A549 (cell line): ENCODE data around the gene TRIM24. TPM values are rescaled to one million over a fixed set of nuclear protein-coding genes. Genes with fewer than 3 reads are reported as not detected.

ENCODE experiments used
- ATAC-seq, 2 experiments: fragments of 200-7000 bp in 1 of 2; fragments of >200 bp in 1 of 2; cut with Nextera tagmentation in 1 of 2; cut with Tn5 transposase in 1 of 2; 3 replicates each; pipeline versions ENCODE4 v1.8.0 to v1.9.1; 2018 to 2020; ENCODE audit warnings: mild to moderate bottlenecking in 1 of 2, moderate library complexity in 1 of 2
- CTCF ChIA-PET: fragments of 300-600 bp; sonication (Branson Sonifier 250); formaldehyde crosslinking; extraction: SDS; loops from one replicate; lab custom pipeline; 2021; ENCODE audit warnings: antibody characterized with exemption, inconsistent platforms; lab: Yijun Ruan, JAX
- POLR2A ChIA-PET: fragments of 350-600 bp; formaldehyde crosslinking; extraction: SDS; loops from one replicate; lab custom pipeline; 2021; ENCODE audit warnings: antibody characterized with exemption, inconsistent platforms; lab: Yijun Ruan, JAX
- DNase-seq, 2 experiments: peaks; one replicate each; pipeline versions ENCODE4 v3.0.0 to v3.0.0-alpha.2; 2011 to 2016; ENCODE audit warnings: low read depth in 1 of 2, low spot score in 1 of 2
- FAIRE-seq: peaks from 2 replicates; lab custom pipeline; 2011; peaks lifted over from hg19 to GRCh38; lab: Jason Lieb, UNC
- H3K27ac ChIP-seq, 2 experiments: fragments of >200 bp; sonication (Bioruptor Twin); formaldehyde crosslinking; 3 replicates each; pipeline ENCODE4 v1.5.1; 2016 to 2017
- H3K4me1 ChIP-seq: fragments of >200 bp; sonication (Bioruptor Twin); formaldehyde crosslinking; 3 replicates; pipeline ENCODE4 v1.6.1; 2016
- H3K4me2 ChIP-seq: fragments of >200 bp; sonication (Bioruptor Twin); formaldehyde crosslinking; 3 replicates; pipeline ENCODE4 v1.6.1; 2016
- H3K4me3 ChIP-seq: fragments of >200 bp; sonication (Bioruptor Twin); formaldehyde crosslinking; 3 replicates; pipeline ENCODE4 v1.5.1; 2016
- H3K9me3 ChIP-seq: fragments of >200 bp; sonication (Bioruptor Twin); formaldehyde crosslinking; 3 replicates; pipeline ENCODE4 v1.6.1; 2016
- ATOH8 ChIP-seq: fragments of 250-450 bp; sonication (Bioruptor Pico); IDR thresholded peaks from 2 replicates; pipeline ENCODE4 v1.5.0; 2020; ENCODE audit warnings: low read depth, mild to moderate bottlenecking, moderate library complexity
- CHD2 ChIP-seq: fragments of 150-350 bp; IDR thresholded peaks from 2 replicates; pipeline ENCODE4 v1.6.1; 2014; ENCODE audit warnings: low read length; ENCODE audit not compliant: partially characterized antibody
- CHD4 ChIP-seq: fragments of 200-600 bp; sonication (generic); IDR thresholded peaks from 2 replicates; pipeline ENCODE4 v1.6.1; 2016; ENCODE audit warnings: antibody characterized with exemption, mild to moderate bottlenecking, borderline replicate concordance
- EHF ChIP-seq: fragments of 250-450 bp; sonication (Bioruptor Pico); IDR thresholded peaks from 2 replicates; pipeline ENCODE4 v1.5.0; 2020; ENCODE audit warnings: mild to moderate bottlenecking
- EHMT2 ChIP-seq: fragments of 200-600 bp; sonication (generic); IDR thresholded peaks from 2 replicates; pipeline ENCODE4 v1.6.1; 2016; ENCODE audit warnings: antibody characterized with exemption, low read depth, mild to moderate bottlenecking, moderate library complexity
- FOSB ChIP-seq: fragments of 250-450 bp; sonication (Bioruptor Pico); IDR thresholded peaks from 2 replicates; pipeline ENCODE4 v1.5.0; 2020; ENCODE audit warnings: mild to moderate bottlenecking, moderate library complexity
- FOXS1 ChIP-seq: fragments of 250-450 bp; sonication (Bioruptor Pico); IDR thresholded peaks from 2 replicates; pipeline ENCODE4 v1.5.0; 2020; ENCODE audit warnings: mild to moderate bottlenecking, moderate library complexity
- HEYL ChIP-seq: fragments of 250-450 bp; sonication (Bioruptor Pico); IDR thresholded peaks from 2 replicates; pipeline ENCODE4 v1.8.0; 2021; ENCODE audit warnings: mild to moderate bottlenecking, moderate library complexity
- HOXA7 ChIP-seq: fragments of 250-450 bp; sonication (Bioruptor Pico); IDR thresholded peaks from 2 replicates; pipeline ENCODE4 v1.5.0; 2020; ENCODE audit warnings: mild to moderate bottlenecking, moderate library complexity
- HOXB13 ChIP-seq: fragments of 250-450 bp; sonication (Bioruptor Pico); IDR thresholded peaks from 2 replicates; pipeline ENCODE4 v1.5.0; 2020; ENCODE audit warnings: low read depth, mild to moderate bottlenecking, moderate library complexity
- HOXB5 ChIP-seq: fragments of 250-450 bp; sonication (Bioruptor Pico); IDR thresholded peaks from 2 replicates; pipeline ENCODE4 v1.5.0; 2020; ENCODE audit warnings: mild to moderate bottlenecking, moderate library complexity
- JUNB ChIP-seq: fragments of >200 bp; sonication (Bioruptor Twin); formaldehyde crosslinking; IDR thresholded peaks from 2 replicates; pipeline ENCODE4 v1.6.1; 2016
- KDM5A ChIP-seq: fragments of 200-600 bp; sonication (generic); IDR thresholded peaks from 2 replicates; pipeline ENCODE4 v1.6.1; 2016; ENCODE audit warnings: antibody characterized with exemption, mild to moderate bottlenecking
- MAFK ChIP-seq: fragments of 450-650 bp; IDR thresholded peaks from 2 replicates; pipeline ENCODE4 v1.6.1; 2014; ENCODE audit not compliant: partially characterized antibody
- MAX ChIP-seq: IDR thresholded peaks from 2 replicates; pipeline ENCODE4 v1.6.1; 2012
- MAZ ChIP-seq: fragments of 150-350 bp; IDR thresholded peaks from 2 replicates; pipeline ENCODE4 v1.6.1; 2014; ENCODE audit warnings: antibody characterized with exemption, low read depth, low read length, borderline replicate concordance
- MYC ChIP-seq: IDR thresholded peaks from 2 replicates; pipeline ENCODE4 v1.6.1; 2012; ENCODE audit warnings: mild to moderate bottlenecking, inconsistent platforms, low read length, improper control_type of control experiment, borderline replicate concordance
- NR3C1 ChIP-seq: fragments of >200 bp; sonication (Bioruptor Twin); formaldehyde crosslinking; IDR thresholded peaks from 3 replicates; pipeline ENCODE4 v1.6.1; 2017
- PHF8 ChIP-seq: fragments of 200-600 bp; sonication (generic); IDR thresholded peaks from 2 replicates; pipeline ENCODE4 v1.6.1; 2016; ENCODE audit warnings: low read depth, mild to moderate bottlenecking, antibody characterized with exemption, moderate library complexity, borderline replicate concordance
- POLR2A ChIP-seq: IDR thresholded peaks from 2 replicates; pipeline ENCODE4 v1.6.1; 2012; ENCODE audit warnings: mild to moderate bottlenecking, low read length
- POLR2AphosphoS2 ChIP-seq: conservative IDR thresholded peaks from 2 replicates; pipeline ENCODE4 v1.6.1; 2012; ENCODE audit warnings: low read length, improper control_type of control experiment, inconsistent platforms
- RARB ChIP-seq: fragments of 250-450 bp; sonication (Bioruptor Pico); IDR thresholded peaks from 2 replicates; pipeline ENCODE4 v1.8.0; 2021; ENCODE audit warnings: mild to moderate bottlenecking, moderate library complexity
- RNF2 ChIP-seq: fragments of 200-600 bp; sonication (generic); IDR thresholded peaks from 2 replicates; pipeline ENCODE4 v1.6.1; 2016; ENCODE audit warnings: low read depth, mild to moderate bottlenecking, antibody characterized with exemption, moderate library complexity, borderline replicate concordance
- TP53 ChIP-seq: fragments of 250-450 bp; sonication (Bioruptor Pico); IDR thresholded peaks from 2 replicates; pipeline ENCODE4 v1.5.0; 2021; ENCODE audit warnings: mild to moderate bottlenecking, moderate library complexity
- ZC3H11A ChIP-seq: fragments of 450-650 bp; IDR thresholded peaks from 2 replicates; pipeline ENCODE4 v1.6.1; 2014; ENCODE audit warnings: antibody characterized with exemption, mild to moderate bottlenecking
- ZFP36 ChIP-seq: fragments of 450-650 bp; IDR thresholded peaks from 2 replicates; pipeline ENCODE4 v1.6.1; 2014; ENCODE audit warnings: borderline replicate concordance; ENCODE audit not compliant: partially characterized antibody
- ZNF302 ChIP-seq: fragments of 250-450 bp; sonication (Bioruptor Pico); IDR thresholded peaks from 2 replicates; pipeline ENCODE4 v1.9.0; 2021; ENCODE audit warnings: inconsistent platforms, mild to moderate bottlenecking, moderate library complexity
- ZSCAN20 ChIP-seq: fragments of 250-450 bp; sonication (Bioruptor Pico); IDR thresholded peaks from 2 replicates; pipeline ENCODE4 v1.8.0; 2022; ENCODE audit warnings: mild to moderate bottlenecking, moderate library complexity
- WGBS: methylation state at CpG from one replicate; pipeline ENCODE4 v1.1.6; 2017; ENCODE audit errors: missing lambda C conversion rate; 5-methylcytosine and 5-hydroxymethylcytosine counted together
- polyA plus RNA-seq, 4 experiments: library from polyadenylated mRNA; depleted of rRNA in 3 of 4; stranded (reverse); fragments of >200 nt; fragmentation: RNase III in 1 of 4; extraction: RNeasy Plus Mini Kit Qiagen cat#74134 plus additional on column Dnase treatment in 1 of 4; gene quantifications; 2 replicates in 3 of 4; 3 replicates in 1 of 4; pipeline ENCODE4 v1.2.3, GENCODE V29; 2011 to 2017

TRIM24 gene
- polyA plus RNA-seq, 2 of the 4 experiments (the other 2 are of a cell fraction), result 8.3 to 11.6 TPM

GRCh38 chr7:138538997-138539644 lies 79.1 kb downstream of the TRIM24 start:
- FAIRE-seq (no peak), ATAC-seq (no peak), DNase-seq (no peak)
- no peaks in the 10 kb centered on the region for H3K9me3 ChIP-seq
- H3K4me1 ChIP-seq, result no peaks in the 10 kb centered on the region
- CTCF ChIA-PET, result no interaction called here
- H3K27ac ChIP-seq, result no peak overlapping the region
- H3K4me2 ChIP-seq, result no peak overlapping the region
- H3K4me3 ChIP-seq, result no peak overlapping the region
- 95% methylated on average over 2 of the region's 2 CpGs for WGBS
- POLR2A ChIA-PET, result no interaction called here
- TF ChIP-seq ATOH8 (CRISPR knock-in tag) (no peak), POLR2AphosphoS2 (no peak), HOXA7 (CRISPR knock-in tag) (no peak), KDM5A (no peak), MYC (no peak), HEYL (CRISPR knock-in tag) (no peak)

- TF ChIP-seq RARB (no peak), RNF2 (no peak), JUNB (no peak), PHF8 (no peak), ZNF302 (CRISPR knock-in tag) (no peak), CHD4 (no peak), FOXS1 (CRISPR knock-in tag) (no peak), CHD2 (no peak), HOXB13 (CRISPR knock-in tag) (no peak), TP53 (no peak), HOXB5 (CRISPR knock-in tag) (no peak), POLR2AphosphoS2 (no peak), ZSCAN20 (no peak), POLR2A (no peak), EHF (no peak), HEYL (CRISPR knock-in tag) (no peak)
- no peak for DNase-seq
- Histone ChIP-seq H3K9me3 (no peaks in the 10 kb centered on the region), H3K27ac (no peak overlapping the region), H3K4me2 (no peak overlapping the region), H3K4me3 (no peak overlapping the region), H3K4me1 (no peaks in the 10 kb centered on the region)
- no peak for ATAC-seq
- ChIA-PET POLR2A (no interaction called here), CTCF (no interaction called here)
- 89% methylated on average over 2 of the region's 2 CpGs for WGBS
- no peak for FAIRE-seq
Observed at GRCh38 chr7:138542183-138542582, 82.1 kb downstream of the TRIM24 start.

- no peak for FAIRE-seq
- no peak for ATAC-seq
- ChIA-PET POLR2A (no interaction called here), CTCF (no interaction called here)
- Histone ChIP-seq H3K4me1 (no peaks in the 10 kb centered on the region), H3K4me3 (no peak overlapping the region), H3K4me2 (no peak overlapping the region), H3K27ac (no peak overlapping the region), H3K9me3 (no peaks in the 10 kb centered on the region)
- DNase-seq, result no peak
- WGBS, result 88% methylated on average over 2 of the region's 2 CpGs
- TF ChIP-seq MAX, result no peak
- TF ChIP-seq ZFP36, result no peak
- TF ChIP-seq RNF2, result no peak
- TF ChIP-seq MAFK, result no peak
- no peak for TF ChIP-seq KDM5A
- no peak for TF ChIP-seq MAZ
- no peak for TF ChIP-seq FOSB (CRISPR knock-in tag)
- TF ChIP-seq NR3C1, result no peak
- TF ChIP-seq ZC3H11A, result no peak
- no peak for TF ChIP-seq EHMT2
- TF ChIP-seq, all 56 proteins: peak for 0
Observed at GRCh38 chr7:138543739-138544138, 83.7 kb downstream of the TRIM24 start.
